ENCODE measurements around the gene OSBPL10. TPM values are rescaled to one million over a fixed set of nuclear protein-coding genes. Genes with fewer than 3 reads are reported as not detected.

OSBPL10 gene
- total RNA-seq, 1 donor from 2014 or later: 24.4 TPM

- H3K9me3 Mint-ChIP-seq: no peaks in the 10 kb centered on the region
- peaks cover 32% of the 10 kb centered on the region for H3K36me3 Mint-ChIP-seq
- H3K27me3 Mint-ChIP-seq: no peaks in the 10 kb centered on the region
- no peak for DNase-seq (ENCODE audit: extremely low spot score, unreplicated experiment)
- H3K4me3 Mint-ChIP-seq: no peak overlapping the region
- no peak overlapping the region for H3K27ac Mint-ChIP-seq
- TF ChIP-seq CTCF (conservative IDR thresholded peaks at IDR 0.05): no peak
- H3K4me1 Mint-ChIP-seq (ENCODE audit: unreplicated experiment): peaks cover 4% of the 10 kb centered on the region
Measured at GRCh38 chr3:31634476-31634875, 346.6 kb downstream of the OSBPL10 start.

- Mint-ChIP-seq H3K36me3 (peaks cover 59% of the 10 kb centered on the region), H3K27me3 (no peaks in the 10 kb centered on the region), H3K4me3 (no peak overlapping the region), H3K9me3 (no peaks in the 10 kb centered on the region), H3K27ac (no peak overlapping the region), H3K4me1 (ENCODE audit: unreplicated experiment) (no peaks in the 10 kb centered on the region)
- DNase-seq (ENCODE audit: extremely low spot score, unreplicated experiment): no peak
- TF ChIP-seq CTCF (conservative IDR thresholded peaks at IDR 0.05): no peak
Measured at GRCh38 chr3:31629054-31629453, 352.0 kb downstream of the OSBPL10 start.

- Mint-ChIP-seq H3K27ac (no peak overlapping the region), H3K27me3 (no peaks in the 10 kb centered on the region), H3K4me3 (no peak overlapping the region), H3K9me3 (no peaks in the 10 kb centered on the region), H3K36me3 (peaks cover 67% of the 10 kb centered on the region), H3K4me1 (ENCODE audit: unreplicated experiment) (peaks cover 4% of the 10 kb centered on the region)
- no peak for DNase-seq (ENCODE audit: extremely low spot score, unreplicated experiment)
- TF ChIP-seq CTCF (conservative IDR thresholded peaks at IDR 0.05): no peak
Measured at GRCh38 chr3:31625358-31625757, 355.7 kb downstream of the OSBPL10 start.

- TF ChIP-seq CTCF (conservative IDR thresholded peaks at IDR 0.05): no peak
- Mint-ChIP-seq H3K27me3 (no peaks in the 10 kb centered on the region), H3K4me1 (ENCODE audit: unreplicated experiment) (peaks cover 4% of the 10 kb centered on the region), H3K4me3 (no peak overlapping the region), H3K9me3 (no peaks in the 10 kb centered on the region), H3K27ac (no peak overlapping the region), H3K36me3 (peaks cover 59% of the 10 kb centered on the region)
- no peak for DNase-seq (ENCODE audit: extremely low spot score, unreplicated experiment)
Measured at GRCh38 chr3:31624083-31624709, 356.9 kb downstream of the OSBPL10 start.

- H3K4me1 Mint-ChIP-seq (ENCODE audit: unreplicated experiment): peaks cover 4% of the 10 kb centered on the region
- H3K36me3 Mint-ChIP-seq: peaks cover 55% of the 10 kb centered on the region
- H3K27me3 Mint-ChIP-seq: no peaks in the 10 kb centered on the region
- no peak for DNase-seq (ENCODE audit: extremely low spot score, unreplicated experiment)
- no peak overlapping the region for H3K27ac Mint-ChIP-seq
- H3K4me3 Mint-ChIP-seq: no peak overlapping the region
- no peak for TF ChIP-seq CTCF (conservative IDR thresholded peaks at IDR 0.05)
- no peaks in the 10 kb centered on the region for H3K9me3 Mint-ChIP-seq
Measured at GRCh38 chr3:31622636-31623288, 358.3 kb downstream of the OSBPL10 start.

Data from type B pancreatic cell (in vitro differentiated cells).